ENCODE results near the gene ZNF471. TPM values are rescaled to one million over a fixed set of nuclear protein-coding genes. Genes with fewer than 3 reads are reported as not detected.

Gene ZNF471
- total RNA-seq, 1 donor: 2.5 TPM

- DNase-seq (ENCODE audit: low read depth): peak; percentile 54
- no peak overlapping the region for H3K4me3 ChIP-seq (ENCODE audit: low read depth, low read length)
- no peak for TF ChIP-seq CTCF (IDR thresholded peaks at IDR 0.05; ENCODE audit: insufficient read depth, low read length)
Measured at GRCh38 chr19:56504581-56504980, 3.1 kb upstream of the ZNF471 start.

DNA sequence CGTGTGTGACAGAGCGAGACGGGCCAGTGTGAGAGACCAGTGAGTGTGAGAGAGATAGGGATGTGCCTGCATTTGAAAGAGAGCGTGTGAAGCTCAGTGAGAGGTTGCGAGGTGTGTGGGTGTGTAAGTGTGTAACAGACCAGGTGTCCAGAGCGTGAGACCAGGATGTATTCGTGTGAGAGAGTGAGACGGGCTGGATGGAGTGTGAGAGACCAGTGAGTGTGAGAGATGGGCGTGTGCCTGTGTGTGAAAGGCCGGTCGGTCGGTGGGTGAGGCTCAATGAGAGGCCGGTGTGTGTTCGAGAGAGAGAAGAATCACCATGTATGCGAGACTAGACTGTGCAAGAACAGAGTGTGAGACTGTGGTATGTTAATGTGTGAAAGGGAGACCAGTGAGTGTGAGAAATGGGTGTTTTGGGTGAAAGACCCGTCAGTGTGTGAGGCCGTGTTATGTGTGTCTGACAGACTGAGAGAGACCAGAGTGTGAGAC, 679 bp downstream of the ZNF471 start:
- no peak for DNase-seq (ENCODE audit: low read depth)
- peak overlapping the region; percentile 77 for H3K4me3 ChIP-seq (ENCODE audit: low read depth, low read length)
- TF ChIP-seq CTCF (IDR thresholded peaks at IDR 0.05; ENCODE audit: insufficient read depth, low read length): no peak

GRCh38 chr19:56525214-56525860, 17.7 kb downstream of the ZNF471 start:
- no peak overlapping the region for H3K4me3 ChIP-seq (ENCODE audit: low read depth, low read length)

DNA sequence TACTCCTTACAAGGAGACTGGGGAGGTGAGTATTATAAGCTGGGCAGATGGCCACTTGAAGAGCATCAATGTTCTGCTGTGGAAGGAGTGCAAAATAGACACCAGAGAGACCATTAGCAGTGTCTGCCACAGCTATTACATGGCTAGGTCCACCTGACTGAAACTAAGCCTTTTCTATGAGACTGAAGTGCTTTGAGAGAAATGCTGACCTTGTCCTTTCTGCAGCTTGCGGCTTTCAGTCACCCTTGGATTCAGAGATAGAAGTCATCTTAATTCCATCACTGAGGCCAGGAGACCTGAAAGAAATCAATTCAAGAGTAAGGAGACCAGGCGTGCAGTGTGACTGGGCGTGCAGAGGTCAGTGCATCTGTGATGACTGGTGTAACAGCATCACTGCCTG, 29.8 kb downstream of the ZNF471 start:
- no peak for DNase-seq (ENCODE audit: low read depth)
- peak overlapping the region; percentile 85 for H3K4me3 ChIP-seq (ENCODE audit: low read depth, low read length)
- no peak for TF ChIP-seq CTCF (IDR thresholded peaks at IDR 0.05; ENCODE audit: insufficient read depth, low read length)

More at GRCh38 chr19:56525214-56525860, 17.7 kb downstream of the ZNF471 start:
- no peak for TF ChIP-seq CTCF (IDR thresholded peaks at IDR 0.05; ENCODE audit: insufficient read depth, low read length)
- no peak for DNase-seq (ENCODE audit: low read depth)

- no peak for TF ChIP-seq CTCF (IDR thresholded peaks at IDR 0.05; ENCODE audit: insufficient read depth, low read length)
- peak overlapping the region; percentile 85 for H3K4me3 ChIP-seq (ENCODE audit: low read depth, low read length)
- DNase-seq (ENCODE audit: low read depth): peak; percentile 86
Measured at GRCh38 chr19:56538254-56538760, 30.7 kb downstream of the ZNF471 start.

DNA sequence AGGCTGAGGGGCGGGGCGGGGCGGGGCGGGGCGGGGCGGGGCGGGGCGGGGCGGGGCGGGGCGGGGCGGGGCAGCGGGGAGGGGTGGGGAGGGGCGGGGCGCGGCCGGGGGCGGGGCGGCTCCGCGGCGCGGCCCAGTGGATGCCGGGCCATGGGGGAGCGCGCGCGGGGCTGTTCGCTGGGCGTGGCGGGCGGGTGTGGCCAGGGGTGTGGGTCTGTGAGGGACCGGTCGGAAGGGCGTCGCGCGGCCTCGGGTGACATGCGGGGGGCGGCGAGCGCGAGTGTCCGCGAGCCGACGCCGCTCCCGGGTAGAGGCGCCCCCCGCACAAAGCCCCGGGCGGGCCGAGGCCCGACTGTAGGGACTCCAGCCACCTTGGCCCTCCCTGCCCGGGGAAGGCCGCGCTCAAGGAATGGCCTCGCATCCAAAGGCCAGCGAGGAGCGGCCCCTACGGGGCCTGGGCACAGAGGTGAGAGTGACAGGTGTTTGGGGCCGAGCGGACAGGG, 31.2 kb downstream of the ZNF471 start, which contains the start of gene ZFP28:
Gene ZFP28, plus strand, starts transcription at position 188 of the 503 bp plus-strand sequence. Its CDS starts 71 bp downstream, at position 259.
- TF ChIP-seq CTCF (IDR thresholded peaks at IDR 0.05; ENCODE audit: insufficient read depth, low read length): no peak
- DNase-seq (ENCODE audit: low read depth): no peak
- H3K4me3 ChIP-seq (ENCODE audit: low read depth, low read length): peak within 1 kb of the TSS; percentile 85
